Transverse colon (tissue), 4 donors: Measurements from ENCODE around the gene CSHL1. TPM values are rescaled to one million over a fixed set of nuclear protein-coding genes. Genes with fewer than 3 reads are reported as not detected.

Experiments used
- small RNA-seq, 4 donors: library from RNA; depleted of rRNA; stranded (forward); fragments of <200 nt; gene quantifications; one replicate each; pipeline ENCODE3, GENCODE V24; 2016
- total RNA-seq, 4 donors: library from RNA; depleted of rRNA; stranded (reverse); fragments of >200 nt; gene quantifications; one replicate each; pipeline ENCODE4 v1.1.0, GENCODE V29; 2016

The CSHL1 gene
- total RNA-seq, 4 donors from 2014 or later, result not detected

Small RNA genes within 50 kb of the gene (small RNA-seq; reads per million reads assigned to genes)
- gene AC040958.1, result 0 reads per million in 4 donors
- gene AC127029.1, result 0 reads per million in 4 donors
- 0 reads per million in 4 donors for gene GH1

Other genes starting within 250 kb of the CSHL1 start
- gene LIMD2, start 211.1 kb downstream of the CSHL1 start, total RNA-seq, result 10 to 100 TPM in 2 of 4 donors, 1 to 10 TPM in 2; 5.3 to 30.7 (median 12.2) TPM
- gene STRADA, start 169.5 kb downstream of the CSHL1 start, total RNA-seq, result 10 to 100 TPM; 23.1 to 37.8 (median 33.8) TPM
- 100 to 1,000 TPM in 3 of 4 donors, 10 to 100 TPM in 1; 78.2 to 129 (median 101) TPM for gene CCDC47, start 137.7 kb downstream of the CSHL1 start, total RNA-seq
- gene DDX42, start 137.1 kb downstream of the CSHL1 start, total RNA-seq, result 100 to 1,000 TPM in 2 of 4 donors, 10 to 100 TPM in 2; 71.8 to 129 (median 99.4) TPM
- gene PSMC5, start 83.8 kb downstream of the CSHL1 start, total RNA-seq, result 100 to 1,000 TPM in 1 of 4 donors, 10 to 100 TPM in 3; 63.2 to 131 (median 77.9) TPM
- 10 to 100 TPM; 17.7 to 45.9 (median 34.6) TPM for gene FTSJ3, start 83.6 kb downstream of the CSHL1 start, total RNA-seq
- 100 to 1,000 TPM in 3 of 4 donors, 10 to 100 TPM in 1; 99.0 to 130 (median 109) TPM for gene SMARCD2, start 68.6 kb downstream of the CSHL1 start, total RNA-seq
- not detected for gene CSH2, start 37.6 kb downstream of the CSHL1 start, total RNA-seq
- gene GH2, start 29.3 kb downstream of the CSHL1 start, total RNA-seq, result not detected
- gene CSH1, start 14.7 kb downstream of the CSHL1 start, total RNA-seq, result not detected
- not detected for gene GH1, start 7.6 kb upstream of the CSHL1 start, total RNA-seq
- 10 to 100 TPM in 2 of 4 donors, under 1 TPM in 1, not detected in 1; 0.68 to 38.9 (median 20.0) TPM for gene CD79B, start 21.1 kb upstream of the CSHL1 start, total RNA-seq
- gene SCN4A, start 61.7 kb upstream of the CSHL1 start, total RNA-seq, result under 1 TPM in 3 of 4 donors, not detected in 1; 0.14 to 0.48 (median 0.20) TPM
- not detected for gene PRR29, start 87.1 kb upstream of the CSHL1 start, total RNA-seq
- gene ICAM2, start 109.4 kb upstream of the CSHL1 start, total RNA-seq, result 10 to 100 TPM in 1 of 4 donors, 1 to 10 TPM in 2, not detected in 1; 6.4 to 24.3 (median 9.3) TPM
- gene ERN1, start 218.9 kb upstream of the CSHL1 start, total RNA-seq, result 10 to 100 TPM in 3 of 4 donors, 1 to 10 TPM in 1; 7.8 to 29.2 (median 12.8) TPM